AG10803 (cell line): ENCODE data around the gene ARHGEF10L.

ENCODE experiments used
- DNase-seq: peaks from one replicate; pipeline ENCODE4 v3.0.0; 2010; ENCODE audit warnings: low read depth
- H3K4me3 ChIP-seq: 2 replicates; pipeline ENCODE4 v1.5.1; 2011; ENCODE audit warnings: mild to moderate bottlenecking, low read length, control low read depth
- CTCF ChIP-seq: conservative IDR thresholded peaks from 2 replicates; pipeline ENCODE4 v1.5.1; 2011; ENCODE audit warnings: mild to moderate bottlenecking, low read length, control low read depth, inconsistent platforms

The ARHGEF10L gene

GRCh38 chr1:17725811-17726582 lies 186.5 kb downstream of the ARHGEF10L start:
- no peak overlapping the region for H3K4me3 ChIP-seq
- no peak for DNase-seq

DNA sequence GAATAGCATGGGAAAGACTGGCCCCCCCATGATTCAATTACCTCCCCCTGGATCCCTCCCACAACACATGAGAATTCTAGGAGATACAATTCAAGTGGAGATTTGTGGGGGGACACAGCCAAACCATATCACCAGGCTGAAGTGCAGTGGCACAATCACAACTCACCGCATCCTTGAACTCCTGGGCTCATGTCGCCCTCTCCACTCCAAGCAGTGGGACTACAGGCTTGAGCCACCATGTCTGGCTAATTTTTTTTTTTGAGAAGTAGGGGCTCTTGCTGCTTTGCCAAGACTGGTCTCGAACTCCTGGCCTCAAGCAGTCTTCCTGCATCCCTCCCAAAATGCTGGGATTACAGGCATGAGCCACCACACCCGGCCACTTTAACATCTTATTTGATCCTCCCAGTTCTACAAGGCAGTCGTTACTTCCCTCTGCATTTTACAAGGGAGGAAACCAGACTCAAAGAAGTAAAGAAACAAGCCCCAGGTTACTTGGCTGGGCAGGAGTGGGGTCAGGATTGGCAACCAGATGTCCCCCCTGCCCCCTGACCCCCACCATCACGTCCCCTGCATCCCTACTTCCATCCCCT lies 188.7 kb downstream of the ARHGEF10L start:
- no peak overlapping the region for H3K4me3 ChIP-seq
- no peak for DNase-seq
- TF ChIP-seq CTCF, result no peak

More at GRCh38 chr1:17725811-17726582, 186.5 kb downstream of the ARHGEF10L start:
- no peak for TF ChIP-seq CTCF

- TF ChIP-seq CTCF, result no peak
- DNase-seq, result no peak
These were observed 189.8 kb downstream of the ARHGEF10L start for GRCh38 chr1:17729248-17729647.

DNA sequence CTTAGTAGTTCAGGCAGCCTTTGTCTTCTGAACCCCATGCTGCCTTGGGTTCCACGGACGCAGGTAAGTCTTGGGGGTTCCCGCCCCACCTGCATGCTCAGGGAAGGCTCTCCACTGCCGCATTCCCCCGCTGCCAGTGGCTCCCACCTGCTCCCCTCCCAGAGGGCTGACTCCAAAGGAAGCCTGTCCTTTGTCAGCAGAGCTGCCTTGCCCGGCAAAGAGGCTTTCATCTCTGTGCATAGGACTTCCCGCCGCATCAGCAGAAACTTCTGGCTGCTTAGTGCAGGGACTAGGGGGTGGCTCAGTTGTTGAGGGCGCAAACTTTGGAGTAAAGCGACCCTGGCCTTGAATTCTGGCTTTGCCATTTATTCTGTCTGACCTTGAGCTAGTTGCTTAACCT lies 190.4 kb downstream of the ARHGEF10L start:
- no peak for TF ChIP-seq CTCF

More at GRCh38 chr1:17729248-17729647, 189.8 kb downstream of the ARHGEF10L start:
- H3K4me3 ChIP-seq, result no peak overlapping the region

DNA sequence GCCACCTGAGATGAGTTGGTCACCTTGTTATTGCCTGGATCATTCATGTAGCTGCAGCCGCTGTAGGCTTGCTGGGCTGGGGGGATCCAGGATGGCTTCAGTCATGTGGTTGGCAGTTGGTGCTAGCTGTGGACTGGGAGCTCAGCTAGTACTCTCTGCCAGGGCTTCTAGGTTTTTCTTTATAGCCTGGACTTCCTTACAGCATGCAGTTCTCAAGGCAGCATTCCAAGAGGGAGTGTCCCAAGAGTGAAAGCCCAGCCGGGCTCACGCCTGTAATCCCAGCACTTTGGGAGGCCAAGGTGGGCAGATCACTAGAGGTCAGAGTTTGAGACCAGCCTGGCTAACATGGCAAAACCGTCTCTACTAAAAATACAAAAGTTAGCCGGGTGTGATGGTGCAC lies 192.0 kb downstream of the ARHGEF10L start:
- H3K4me3 ChIP-seq, result no peak overlapping the region
- DNase-seq, result peak; percentile 4
- TF ChIP-seq CTCF, result no peak

More for the DNA sequence above, 190.4 kb downstream of the ARHGEF10L start:
- DNase-seq, result no peak
- H3K4me3 ChIP-seq, result no peak overlapping the region

DNA sequence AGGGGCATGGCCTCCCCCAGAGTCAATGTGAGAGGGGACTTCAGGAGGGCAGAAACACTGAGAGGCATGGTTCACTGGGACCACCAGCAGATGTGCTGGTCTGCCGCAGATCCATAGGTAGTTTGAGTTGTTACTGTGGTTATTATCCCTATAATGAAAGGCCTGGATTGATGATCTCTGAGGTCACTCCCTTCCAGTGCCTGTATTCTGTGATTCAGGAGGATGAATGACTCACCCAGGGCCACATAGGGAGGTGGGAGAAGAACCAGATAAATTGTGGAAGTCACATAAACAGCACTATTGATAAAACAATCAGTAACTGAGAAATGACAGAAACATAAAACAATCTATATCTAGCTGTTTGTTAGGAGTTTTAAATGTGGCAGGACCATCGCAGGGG lies 193.0 kb downstream of the ARHGEF10L start:
- peak; percentile 34 for DNase-seq
- H3K4me3 ChIP-seq, result no peak overlapping the region
- TF ChIP-seq CTCF, result no peak

- no peak for TF ChIP-seq CTCF
- DNase-seq, result no peak
- H3K4me3 ChIP-seq, result no peak overlapping the region
These were observed 194.2 kb downstream of the ARHGEF10L start for GRCh38 chr1:17733661-17734060.
